B cell (primary cell): Measurements from ENCODE around the gene ALDH1A2. TPM values are rescaled to one million over a fixed set of nuclear protein-coding genes. Genes with fewer than 3 reads are reported as not detected.
"Not testable (repeated sequence)": the region's sequence is repeated elsewhere in the genome, so short reads cannot be mapped to it uniquely, and the experiment has no call there.

Experiments used
- ATAC-seq: fragments of 200-7000 bp; cut with Tn5 transposase; one replicate; pipeline ENCODE4 v1.10.0; 2021; ENCODE audit warnings: low read depth, mild to moderate bottlenecking, moderate number of reproducible peaks, moderate library complexity
- CTCF ChIA-PET: fragments of 350-600 bp; sonication (Branson Sonifier 250); formaldehyde crosslinking; loops from one replicate; lab custom pipeline; 2021; ENCODE audit warnings: antibody characterized with exemption, inconsistent platforms; lab: Charles Lee
- POLR2A ChIA-PET: fragments of 350-600 bp; sonication (Branson Sonifier 250); formaldehyde crosslinking; loops from one replicate; lab custom pipeline; 2021; ENCODE audit warnings: antibody characterized with exemption; lab: Charles Lee
- DNase-seq: peaks from one replicate; pipeline ENCODE4 v3.0.0; 2013
- H2AFZ ChIP-seq: 2 replicates; pipeline ENCODE4 v1.6.1; 2012; ENCODE audit warnings: mild to moderate bottlenecking, low read depth, low read length; ENCODE audit not compliant: insufficient read depth, poor library complexity, severe bottlenecking
- H3K27ac ChIP-seq, 2 donors: 1 replicate in 1 of 2; 2 replicates in 1 of 2; pipeline ENCODE4 v1.5.1; 2012 to 2013; ENCODE audit warnings: low read length in 2 of 2, mild to moderate bottlenecking in 2 of 2, moderate library complexity in 1 of 2
- H3K27me3 ChIP-seq, 4 experiments: fragments of 200-600 bp in 1 of 4; sonication (generic) in 1 of 4; replicated peaks in 1 of 4; 1 replicate in 2 of 4; 2 replicates in 2 of 4; pipeline versions ENCODE4 v1.6.1 to v1.7.0; 2013 to 2016; ENCODE audit warnings: low read length in 3 of 4, mild to moderate bottlenecking in 2 of 4, mixed read lengths in 1 of 4, moderate library complexity in 1 of 4; ENCODE audit not compliant: insufficient read depth in 4 of 4, control insufficient read depth in 3 of 4; ENCODE audit errors: control extremely low read depth in 1 of 4
- H3K36me3 ChIP-seq, 2 experiments: replicated peaks in 1 of 2; 1 replicate in 1 of 2; 2 replicates in 1 of 2; pipeline versions ENCODE4 v1.6.1 to v1.7.1; 2013; ENCODE audit warnings: low read length in 1 of 2; ENCODE audit not compliant: insufficient read depth in 2 of 2, control insufficient read depth in 1 of 2; ENCODE audit errors: control extremely low read depth in 1 of 2, extremely low read depth in 1 of 2
- H3K4me1 ChIP-seq, 2 donors: fragments of 200-600 bp in 1 of 2; sonication (generic) in 1 of 2; 1 replicate in 1 of 2; 2 replicates in 1 of 2; pipeline versions ENCODE4 v1.5.1 to v1.6.1; 2013 to 2017; ENCODE audit warnings: low read length in 2 of 2; ENCODE audit not compliant: control insufficient read depth in 2 of 2, insufficient read depth in 2 of 2
- H3K4me2 ChIP-seq: replicated peaks from 2 replicates; pipeline ENCODE3; 2012; ENCODE audit warnings: mild to moderate bottlenecking, low read depth, low read length; ENCODE audit not compliant: poor library complexity, severe bottlenecking
- H3K4me3 ChIP-seq, 5 experiments: fragments of 200-600 bp in 1 of 5; sonication (generic) in 1 of 5; 1 replicate in 3 of 5; 2 replicates in 2 of 5; pipeline versions ENCODE4 v1.5.1 to v1.7.0; 2011 to 2016; ENCODE audit warnings: low read length in 4 of 5, mild to moderate bottlenecking in 4 of 5, low read depth in 2 of 5, control low read depth in 1 of 5, moderate library complexity in 1 of 5; ENCODE audit not compliant: insufficient read depth in 1 of 5; ENCODE audit errors: control extremely low read depth in 1 of 5, extremely low read depth in 1 of 5
- H3K79me2 ChIP-seq: fragments of 200-600 bp; sonication (generic); one replicate; pipeline ENCODE4 v1.6.0; 2016; ENCODE audit warnings: low read length; ENCODE audit not compliant: control insufficient read depth, insufficient read depth
- H3K9ac ChIP-seq: fragments of 200-600 bp; sonication (generic); 2 replicates; pipeline ENCODE4 v1.6.1; 2017; ENCODE audit warnings: mild to moderate bottlenecking, low read length, moderate library complexity
- H3K9me3 ChIP-seq, 3 donors: one replicate each; pipeline versions ENCODE4 v1.6.1 to v1.7.1; 2013; ENCODE audit warnings: low read length in 2 of 3; ENCODE audit not compliant: control insufficient read depth in 2 of 3, insufficient read depth in 1 of 3; ENCODE audit errors: control extremely low read depth in 1 of 3
- H4K20me1 ChIP-seq: 2 replicates; pipeline ENCODE4 v1.6.0; 2012; ENCODE audit warnings: mild to moderate bottlenecking, low read length; ENCODE audit not compliant: insufficient read depth, control insufficient read depth, poor library complexity, severe bottlenecking
- H3K27ac Mint-ChIP-seq: one replicate; pipeline ENCODE4 v1.8.0; 2021; ENCODE audit warnings: mixed read lengths
- H3K27me3 Mint-ChIP-seq: one replicate; pipeline ENCODE4 v1.8.0; 2021; ENCODE audit warnings: mixed read lengths
- H3K4me1 Mint-ChIP-seq: one replicate; pipeline ENCODE4 v1.8.0; 2021; ENCODE audit warnings: mixed read lengths
- H3K4me3 Mint-ChIP-seq: one replicate; pipeline ENCODE4 v1.8.0; 2021; ENCODE audit warnings: mixed read lengths
- H3K9me3 Mint-ChIP-seq: one replicate; pipeline ENCODE4 v1.8.0; 2022; ENCODE audit warnings: mixed read lengths; ENCODE audit not compliant: insufficient read depth
- EZH2 ChIP-seq: IDR thresholded peaks from 2 replicates; pipeline ENCODE4 v1.6.1; 2012; ENCODE audit warnings: borderline replicate concordance, low read depth, mild to moderate bottlenecking, moderate library complexity, low read length; ENCODE audit not compliant: insufficient read depth, poor library complexity, severe bottlenecking
- WGBS: methylation state at CpG from one replicate; pipeline ENCODE4 v1.1.5; 2013; ENCODE audit warnings: missing lambda C conversion rate; ENCODE audit not compliant: insufficient coverage; 5-methylcytosine and 5-hydroxymethylcytosine counted together
- intact Hi-C: fragments of 100-400 bp; cut with micrococcal nuclease; formaldehyde crosslinking; loops from one replicate; pipeline ENCODE4 v1.10.0; 2022
- polyA plus RNA-seq: library from polyadenylated mRNA; depleted of rRNA; stranded (reverse); fragments of >200 nt; gene quantifications from 2 replicates; pipeline ENCODE4 v1.2.3, GENCODE V29; 2012
- total RNA-seq, 2 donors: library from RNA; stranded (reverse); fragments of 120-200 nt in 1 of 2; gene quantifications; 1 replicate in 1 of 2; 2 replicates in 1 of 2; pipeline versions ENCODE4 v1.2.3 to v1.2.4, GENCODE V29; 2013 to 2022
- TF ChIP-seq, protein P1 (sequence below): fragments of 200-600 bp; IDR thresholded peaks from one replicate; pipeline ENCODE4 v1.8.0; 2022; ENCODE audit warnings: antibody characterized with exemption, mild to moderate bottlenecking

The ALDH1A2 gene
- total and polyA plus RNA-seq, 2 donors (not counting 1 experiment from before 2014, with no cell fraction given) = not detected

- no peaks in the 10 kb centered on the region for H4K20me1 ChIP-seq
- H3K36me3 ChIP-seq = no peaks in the 10 kb centered on the region
- ChIA-PET CTCF (no interaction called here), POLR2A (no interaction called here)
- intact Hi-C loops = no loop called here
- no peak overlapping the region for H3K27ac ChIP-seq
- H3K4me1 ChIP-seq = no peaks in the 10 kb centered on the region
- no peak for TF ChIP-seq EZH2
- TF ChIP-seq, protein P1, sequence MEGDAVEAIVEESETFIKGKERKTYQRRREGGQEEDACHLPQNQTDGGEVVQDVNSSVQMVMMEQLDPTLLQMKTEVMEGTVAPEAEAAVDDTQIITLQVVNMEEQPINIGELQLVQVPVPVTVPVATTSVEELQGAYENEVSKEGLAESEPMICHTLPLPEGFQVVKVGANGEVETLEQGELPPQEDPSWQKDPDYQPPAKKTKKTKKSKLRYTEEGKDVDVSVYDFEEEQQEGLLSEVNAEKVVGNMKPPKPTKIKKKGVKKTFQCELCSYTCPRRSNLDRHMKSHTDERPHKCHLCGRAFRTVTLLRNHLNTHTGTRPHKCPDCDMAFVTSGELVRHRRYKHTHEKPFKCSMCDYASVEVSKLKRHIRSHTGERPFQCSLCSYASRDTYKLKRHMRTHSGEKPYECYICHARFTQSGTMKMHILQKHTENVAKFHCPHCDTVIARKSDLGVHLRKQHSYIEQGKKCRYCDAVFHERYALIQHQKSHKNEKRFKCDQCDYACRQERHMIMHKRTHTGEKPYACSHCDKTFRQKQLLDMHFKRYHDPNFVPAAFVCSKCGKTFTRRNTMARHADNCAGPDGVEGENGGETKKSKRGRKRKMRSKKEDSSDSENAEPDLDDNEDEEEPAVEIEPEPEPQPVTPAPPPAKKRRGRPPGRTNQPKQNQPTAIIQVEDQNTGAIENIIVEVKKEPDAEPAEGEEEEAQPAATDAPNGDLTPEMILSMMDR = no peak
- Mint-ChIP-seq H3K27ac (no peak overlapping the region), H3K4me1 (no peaks in the 10 kb centered on the region), H3K4me3 (no peak overlapping the region), H3K9me3 (no peaks in the 10 kb centered on the region), H3K27me3 (peaks cover 38% of the 10 kb centered on the region)
- H3K9me3 ChIP-seq = no peaks in the 10 kb centered on the region
- H2AFZ ChIP-seq = no peak overlapping the region
- H3K27me3 ChIP-seq = peaks cover 0 to 10% (median 3%) of the 10 kb centered on the region in 4 experiments
- H3K9ac ChIP-seq = no peak overlapping the region
- H3K79me2 ChIP-seq = no peaks in the 10 kb centered on the region
- ATAC-seq = no peak
- no peak overlapping the region for H3K4me2 ChIP-seq
- 88% methylated on average over 1 of the region's 4 CpGs for WGBS
- no peak overlapping the region for H3K4me3 ChIP-seq
- no peak for DNase-seq
Measured at GRCh38 chr15:58081891-58082290, 16.4 kb upstream of the ALDH1A2 start.

DNA sequence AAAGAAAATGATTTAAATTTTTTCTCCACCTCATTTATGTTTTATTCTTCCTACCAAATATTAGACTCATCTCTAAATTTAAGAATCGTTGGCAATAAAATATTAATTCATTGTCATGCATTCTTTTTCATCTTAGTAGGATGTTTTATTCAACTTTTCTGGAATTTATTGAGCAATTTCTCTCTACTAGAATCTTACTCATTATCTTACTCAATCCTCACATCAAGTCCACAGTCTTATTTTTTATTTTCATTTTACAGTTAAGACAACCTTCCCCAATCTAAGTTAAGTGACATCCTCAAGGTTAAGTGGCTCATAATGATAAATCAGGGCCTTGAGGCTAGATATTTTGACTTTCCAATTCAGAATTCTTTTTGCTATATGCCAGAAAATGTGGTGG, 15.9 kb upstream of the ALDH1A2 start:
- Histone ChIP-seq H3K9ac (no peak overlapping the region), H2AFZ (no peak overlapping the region), H3K4me3 (no peak overlapping the region), H3K9me3 (no peaks in the 10 kb centered on the region), H4K20me1 (no peaks in the 10 kb centered on the region), H3K36me3 (no peaks in the 10 kb centered on the region), H3K4me2 (no peak overlapping the region), H3K27me3 (peaks cover 0 to 10% (median 2%) of the 10 kb centered on the region in 4 experiments), H3K27ac (no peak overlapping the region), H3K4me1 (no peaks in the 10 kb centered on the region), H3K79me2 (no peaks in the 10 kb centered on the region)
- H3K9me3 Mint-ChIP-seq = no peaks in the 10 kb centered on the region
- H3K27me3 Mint-ChIP-seq = peaks cover 34% of the 10 kb centered on the region
- no peak overlapping the region for H3K4me3 Mint-ChIP-seq
- no peak for DNase-seq
- ATAC-seq = no peak
- WGBS = no CpG with 5 or more reads among the region's 1 CpG
- H3K27ac Mint-ChIP-seq = no peak overlapping the region
- intact Hi-C loops = no loop called here
- TF ChIP-seq EZH2 = no peak
- TF ChIP-seq, protein P1 = no peak
- no peaks in the 10 kb centered on the region for H3K4me1 Mint-ChIP-seq
- ChIA-PET CTCF (interaction anchor here (1.2 kb wide), 1 partner anchor 15 kb away, joined by 3 read pairs; no protein-coding TSS in a partner anchor), POLR2A (no interaction called here)

- H3K4me3 ChIP-seq, DNase-seq, H2AFZ ChIP-seq, H3K79me2 ChIP-seq, H3K4me2 ChIP-seq, ATAC-seq, H3K4me1 ChIP-seq, H3K4me3 Mint-ChIP-seq, H3K4me1 Mint-ChIP-seq, H3K9ac ChIP-seq, H3K27ac ChIP-seq, H3K36me3 ChIP-seq, H3K9me3 Mint-ChIP-seq, H3K27ac Mint-ChIP-seq, H3K9me3 ChIP-seq, H4K20me1 ChIP-seq, intact Hi-C loops, POLR2A ChIA-PET: not testable (repeated sequence)
- H3K27me3 ChIP-seq = peaks cover 0 to 10% (median under 1%) of the 10 kb centered on the region in 4 experiments
- H3K27me3 Mint-ChIP-seq = peaks cover 34% of the 10 kb centered on the region
- 89% methylated on average over 3 of the region's 5 CpGs for WGBS
- CTCF ChIA-PET = interaction anchor here (1.2 kb wide), 1 partner anchor 14 kb away, joined by 3 read pairs; no protein-coding TSS in a partner anchor
Measured at GRCh38 chr15:58080959-58081358, 15.4 kb upstream of the ALDH1A2 start.
